Fibroblast of the aortic adventitia (primary cell): ENCODE measurements around the gene SEPTIN5. TPM values are rescaled to one million over a fixed set of nuclear protein-coding genes. Genes with fewer than 3 reads are reported as not detected.

Source experiments
- DNase-seq: peaks from one replicate; pipeline ENCODE4 v3.0.0-alpha.2; 2010; ENCODE audit warnings: low read depth
- H3K4me3 ChIP-seq: 2 replicates; pipeline ENCODE4 v1.5.1; 2011; ENCODE audit warnings: low read depth, mild to moderate bottlenecking, control low read depth, low read length, moderate library complexity
- total RNA-seq: library from RNA; depleted of rRNA; stranded (reverse); fragments of >200 nt; gene quantifications from 2 replicates; pipeline ENCODE4 v1.2.3, GENCODE V29; 2012; ENCODE audit warnings: low replicate concordance
- TF ChIP-seq, protein P1 (sequence below): IDR thresholded peaks from 2 replicates; pipeline ENCODE4 v1.5.1; 2011; ENCODE audit warnings: mild to moderate bottlenecking, low read length, control low read depth, inconsistent platforms; ENCODE audit not compliant: insufficient read depth

The SEPTIN5 gene
- total RNA-seq, 1 donor = 18.4 TPM

GRCh38 chr22:19732403-19733113 is 18.3 kb downstream of the SEPTIN5 start:
- TF ChIP-seq, protein P1, sequence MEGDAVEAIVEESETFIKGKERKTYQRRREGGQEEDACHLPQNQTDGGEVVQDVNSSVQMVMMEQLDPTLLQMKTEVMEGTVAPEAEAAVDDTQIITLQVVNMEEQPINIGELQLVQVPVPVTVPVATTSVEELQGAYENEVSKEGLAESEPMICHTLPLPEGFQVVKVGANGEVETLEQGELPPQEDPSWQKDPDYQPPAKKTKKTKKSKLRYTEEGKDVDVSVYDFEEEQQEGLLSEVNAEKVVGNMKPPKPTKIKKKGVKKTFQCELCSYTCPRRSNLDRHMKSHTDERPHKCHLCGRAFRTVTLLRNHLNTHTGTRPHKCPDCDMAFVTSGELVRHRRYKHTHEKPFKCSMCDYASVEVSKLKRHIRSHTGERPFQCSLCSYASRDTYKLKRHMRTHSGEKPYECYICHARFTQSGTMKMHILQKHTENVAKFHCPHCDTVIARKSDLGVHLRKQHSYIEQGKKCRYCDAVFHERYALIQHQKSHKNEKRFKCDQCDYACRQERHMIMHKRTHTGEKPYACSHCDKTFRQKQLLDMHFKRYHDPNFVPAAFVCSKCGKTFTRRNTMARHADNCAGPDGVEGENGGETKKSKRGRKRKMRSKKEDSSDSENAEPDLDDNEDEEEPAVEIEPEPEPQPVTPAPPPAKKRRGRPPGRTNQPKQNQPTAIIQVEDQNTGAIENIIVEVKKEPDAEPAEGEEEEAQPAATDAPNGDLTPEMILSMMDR = no peak
- DNase-seq = no peak
- no peak overlapping the region for H3K4me3 ChIP-seq

DNA sequence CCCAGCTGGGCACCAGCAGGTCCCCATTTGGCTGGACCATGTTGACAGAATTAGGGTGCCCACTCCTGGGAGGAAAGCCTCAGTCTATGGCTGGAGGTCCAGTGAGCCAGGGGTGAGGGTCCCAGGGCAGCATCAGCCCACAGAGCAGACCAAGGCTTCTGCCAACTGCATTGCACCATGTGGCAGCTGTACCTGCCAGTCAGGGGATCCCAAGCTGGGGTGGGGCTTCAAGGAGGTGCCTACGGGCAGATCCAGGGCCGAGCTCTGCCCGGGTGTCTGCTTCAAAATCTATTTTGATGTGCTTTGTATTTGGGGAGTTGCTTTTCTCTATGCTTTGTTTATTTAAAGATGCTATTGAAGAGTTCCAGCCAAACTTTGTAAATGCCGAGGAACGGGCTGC is 19.5 kb downstream of the SEPTIN5 start:
- TF ChIP-seq, protein P1 = no peak
- DNase-seq = no peak

DNA sequence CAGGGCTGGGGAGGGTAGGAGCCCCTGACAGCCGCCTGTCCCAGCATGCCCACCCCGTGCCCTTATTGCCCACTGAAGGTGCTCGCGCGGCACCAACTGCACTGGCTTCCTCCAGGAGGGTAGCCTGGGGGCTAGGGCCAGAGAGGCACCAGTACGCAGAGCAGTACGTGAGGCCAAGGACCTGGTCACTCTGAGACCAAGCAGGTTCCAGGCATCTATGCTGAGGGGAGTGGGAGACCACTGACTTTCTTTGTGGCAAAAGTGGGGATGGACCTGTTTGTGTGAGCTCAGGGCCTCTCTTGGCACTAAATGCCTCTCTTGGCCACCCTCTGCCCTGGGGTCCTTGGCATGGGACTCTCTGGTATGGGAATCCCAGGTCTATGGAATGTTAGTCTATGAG is 19.9 kb downstream of the SEPTIN5 start:
- no peak for DNase-seq
- TF ChIP-seq, protein P1 = no peak
- no peak overlapping the region for H3K4me3 ChIP-seq

More for the DNA sequence above, 19.5 kb downstream of the SEPTIN5 start:
- no peak overlapping the region for H3K4me3 ChIP-seq

GRCh38 chr22:19734837-19735382 is 20.6 kb downstream of the SEPTIN5 start:
- TF ChIP-seq, protein P1 = no peak
- H3K4me3 ChIP-seq = no peak overlapping the region
- no peak for DNase-seq

- DNase-seq = no peak
- no peak overlapping the region for H3K4me3 ChIP-seq
These were observed 21.6 kb downstream of the SEPTIN5 start for GRCh38 chr22:19735665-19736510.

DNA sequence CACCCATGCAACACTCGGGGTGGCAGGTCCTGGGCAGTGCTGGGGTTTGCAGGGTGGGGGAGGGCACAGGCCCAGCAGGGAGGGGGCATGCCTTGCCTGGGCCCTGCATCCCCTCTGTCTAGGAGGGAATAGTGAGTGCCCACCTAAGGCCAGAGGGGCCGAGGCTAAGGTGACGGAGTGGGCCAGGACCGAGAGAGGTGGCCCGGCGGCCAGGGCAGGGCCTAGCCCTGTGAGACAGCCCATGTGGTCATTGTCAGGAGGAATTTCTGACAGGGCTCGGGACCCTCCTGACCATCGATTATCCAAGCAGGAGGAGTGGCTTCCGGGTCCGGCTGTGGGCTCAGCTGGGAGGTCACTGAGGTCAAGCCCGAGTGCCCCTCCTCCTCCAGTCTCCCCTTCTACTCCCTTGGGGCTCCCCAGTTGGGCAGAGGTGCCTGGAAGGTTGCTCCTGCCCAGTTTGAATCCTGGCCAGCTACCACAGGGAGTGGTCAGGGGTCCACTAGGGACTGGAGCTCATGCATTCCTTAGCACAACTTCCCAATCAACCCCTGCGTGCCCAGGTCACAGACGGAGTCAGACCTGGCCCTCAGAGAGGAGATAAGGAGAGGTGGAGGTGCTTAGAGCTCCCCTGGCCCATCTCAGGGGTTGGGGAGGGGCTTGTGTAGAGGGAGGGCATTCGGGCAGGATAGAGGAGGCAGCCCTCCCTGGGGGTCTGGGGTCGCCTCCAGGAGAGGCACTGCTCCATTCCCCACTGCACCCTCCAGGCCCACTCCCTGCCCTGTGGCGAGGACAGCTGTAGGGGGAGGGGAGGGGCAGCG is 23.8 kb downstream of the SEPTIN5 start:
- TF ChIP-seq, protein P1 = no peak
- DNase-seq = no peak
- H3K4me3 ChIP-seq = no peak overlapping the region

More at GRCh38 chr22:19735665-19736510, 21.6 kb downstream of the SEPTIN5 start:
- TF ChIP-seq, protein P1 = no peak
